CD4-positive, alpha-beta T cell treated with Interleukin-15 for 1 hour (primary cell): ENCODE measurements around the gene ADGRL3.
"Not testable (repeated sequence)": the region's sequence is repeated elsewhere in the genome, so short reads cannot be mapped to it uniquely, and the experiment has no call there.

ENCODE experiments used
- DNase-seq: peaks from one replicate; pipeline ENCODE4 v3.0.0-alpha.2; 2020

ADGRL3 gene

DNA sequence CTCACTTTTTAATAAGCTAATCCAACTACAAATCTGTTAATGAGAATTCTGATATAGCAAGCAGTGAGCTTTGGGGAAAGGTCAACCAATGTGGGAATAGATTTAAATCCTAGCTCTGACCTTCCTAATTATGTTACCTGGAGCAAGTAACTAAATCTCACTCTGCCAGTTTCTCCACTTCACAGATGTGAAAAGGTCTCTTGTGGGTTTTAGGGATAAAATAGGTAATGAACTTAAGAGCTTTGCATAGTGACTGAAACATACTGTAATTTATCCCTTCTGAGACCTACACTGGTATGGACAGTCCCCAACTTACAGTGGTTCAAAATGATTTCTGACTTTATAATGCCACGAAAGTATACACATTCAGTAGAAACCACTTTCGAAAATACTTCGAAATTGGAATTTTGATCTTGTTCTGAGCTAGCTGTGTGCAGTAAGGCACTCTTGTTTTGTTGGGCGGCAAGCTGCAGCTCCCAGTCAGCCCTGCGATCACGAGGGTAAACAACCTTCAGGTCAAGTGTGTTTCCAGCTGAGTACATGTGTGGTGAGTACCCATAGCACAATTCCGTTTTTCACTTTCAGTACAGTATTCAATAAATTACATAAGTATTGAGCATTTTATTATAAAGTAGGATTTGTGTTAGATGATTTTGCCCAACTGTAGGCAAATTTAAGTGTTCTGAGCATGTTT, 93.7 kb downstream of the ADGRL3 start:
- no peak for DNase-seq

DNA sequence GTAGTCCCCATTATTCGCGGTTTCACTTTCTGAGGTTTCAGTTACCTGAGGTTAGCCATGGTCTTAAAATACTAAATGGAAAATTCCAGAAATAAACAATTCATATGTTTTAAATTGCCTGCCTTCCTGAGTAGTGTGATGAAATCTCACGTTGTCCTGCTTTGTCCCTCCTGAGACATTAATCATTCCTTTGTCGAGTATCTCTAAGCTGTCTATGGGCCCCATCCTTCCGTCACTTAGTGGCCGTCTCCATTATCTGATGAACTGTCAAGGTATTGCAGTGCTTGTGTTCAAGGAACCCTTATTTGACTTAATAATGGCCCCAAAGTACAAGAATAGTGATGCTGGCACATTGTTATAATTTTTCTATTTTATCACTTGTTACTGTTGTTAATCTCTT, 94.8 kb downstream of the ADGRL3 start:
- no peak for DNase-seq

DNA sequence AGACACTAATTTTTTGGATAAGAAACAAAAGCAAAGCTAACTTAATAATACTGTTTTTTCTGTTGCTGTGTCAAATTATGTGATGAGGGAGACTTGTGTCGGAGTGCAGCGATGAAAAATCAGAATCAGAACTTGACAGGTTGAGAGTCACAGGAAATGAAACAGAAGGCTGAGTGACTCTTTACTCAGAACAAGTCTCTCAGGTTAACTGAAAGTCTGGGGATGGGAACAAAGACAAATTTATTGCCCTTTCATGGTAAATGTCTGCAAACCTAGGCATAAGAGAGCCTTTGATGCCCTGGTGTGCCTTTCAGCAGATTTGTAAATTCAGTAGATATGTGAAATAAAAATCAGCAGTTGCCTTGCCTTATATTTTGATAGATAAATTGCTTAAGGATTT, 96.0 kb downstream of the ADGRL3 start:
- no peak for DNase-seq

DNA sequence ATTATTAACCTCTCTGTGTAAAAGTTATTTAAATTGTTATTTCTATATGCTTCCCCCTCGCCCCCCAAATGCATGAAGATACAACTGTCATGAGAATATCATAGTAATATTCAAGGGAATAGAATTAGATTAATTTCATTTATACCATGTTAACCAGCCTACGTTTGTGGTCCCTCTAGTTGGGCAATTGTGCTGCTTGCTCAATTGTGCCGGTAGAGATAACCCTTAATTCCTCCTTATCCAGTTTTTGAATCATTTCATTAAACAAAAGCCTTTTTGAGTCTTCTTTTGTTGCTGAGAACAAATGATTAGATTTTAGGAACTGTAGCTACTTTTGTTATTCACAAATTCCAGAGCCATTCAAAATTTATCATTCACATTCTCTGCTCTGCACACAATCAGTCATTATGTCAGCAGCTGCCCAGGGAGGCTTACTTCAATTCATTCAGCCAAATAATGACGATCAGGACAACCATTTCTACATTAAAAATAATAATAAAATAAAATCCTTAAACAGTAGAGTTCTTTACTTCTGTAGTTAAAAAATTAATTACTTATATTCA, 98.1 kb downstream of the ADGRL3 start:
- no peak for DNase-seq

DNA sequence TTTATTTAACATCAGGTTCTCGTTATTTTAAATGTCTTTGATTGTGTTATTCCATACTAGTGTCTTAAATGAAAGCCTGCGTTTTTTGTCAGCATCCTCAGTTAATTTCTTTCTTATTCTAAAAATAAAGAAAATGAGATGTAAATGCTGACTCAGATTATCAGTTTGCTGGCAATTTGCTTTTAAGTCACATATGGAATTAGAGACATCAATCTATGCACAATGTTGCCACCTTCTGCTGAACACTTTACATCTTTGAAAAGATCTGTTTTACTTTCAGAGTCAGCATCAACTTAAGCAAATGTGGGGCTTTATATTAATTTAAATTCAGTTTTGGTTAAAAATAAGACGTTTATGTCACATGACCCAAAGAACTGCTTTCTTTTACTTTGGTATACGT, 99.2 kb downstream of the ADGRL3 start:
- no peak for DNase-seq

DNA sequence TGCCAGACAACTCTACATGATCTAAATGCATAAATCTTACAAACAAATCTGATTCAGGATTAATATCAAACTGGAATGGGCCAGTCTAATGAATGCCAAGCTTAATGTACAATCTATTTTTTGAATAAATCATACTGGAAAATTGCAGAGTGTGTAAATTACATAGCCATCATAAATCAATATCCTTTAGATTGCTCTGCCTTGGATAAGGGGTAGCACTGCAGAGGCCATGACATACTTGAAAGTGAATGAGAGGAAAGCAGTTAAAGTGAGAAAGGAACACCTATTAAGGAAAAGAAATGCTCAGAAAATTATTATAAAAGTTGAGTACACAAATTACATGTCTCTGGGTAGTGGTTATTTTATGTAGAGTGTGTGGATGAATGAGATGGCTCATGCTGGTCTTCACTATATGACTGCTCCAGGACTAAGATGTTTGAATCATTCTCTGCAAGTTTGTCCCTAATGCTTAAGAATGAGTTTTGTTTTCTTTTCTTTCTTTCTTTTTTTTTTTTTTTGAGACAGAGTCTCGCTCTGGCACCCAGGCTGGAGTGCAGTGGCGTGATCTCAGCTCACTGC, 100.2 kb downstream of the ADGRL3 start:
- DNase-seq: no peak

DNA sequence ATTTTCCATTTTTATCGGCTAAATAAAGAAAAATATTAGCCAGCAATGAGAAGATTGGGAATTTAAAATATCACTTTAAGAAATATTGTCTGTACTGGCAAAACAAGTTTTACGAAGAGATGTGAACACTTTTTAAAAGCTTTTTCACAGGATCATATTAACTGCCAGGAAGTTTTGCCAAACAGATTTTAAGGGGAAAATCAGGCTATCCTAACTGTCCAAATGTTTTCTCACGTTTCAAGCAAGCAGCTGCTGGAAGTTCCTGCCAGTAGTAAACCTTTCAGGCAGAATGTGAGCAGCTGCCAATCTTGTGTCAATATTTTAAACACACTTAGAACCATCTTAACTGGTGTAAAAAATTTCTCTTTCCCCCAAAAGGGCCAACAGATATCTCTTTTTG, 101.1 kb downstream of the ADGRL3 start:
- no peak for DNase-seq

DNA sequence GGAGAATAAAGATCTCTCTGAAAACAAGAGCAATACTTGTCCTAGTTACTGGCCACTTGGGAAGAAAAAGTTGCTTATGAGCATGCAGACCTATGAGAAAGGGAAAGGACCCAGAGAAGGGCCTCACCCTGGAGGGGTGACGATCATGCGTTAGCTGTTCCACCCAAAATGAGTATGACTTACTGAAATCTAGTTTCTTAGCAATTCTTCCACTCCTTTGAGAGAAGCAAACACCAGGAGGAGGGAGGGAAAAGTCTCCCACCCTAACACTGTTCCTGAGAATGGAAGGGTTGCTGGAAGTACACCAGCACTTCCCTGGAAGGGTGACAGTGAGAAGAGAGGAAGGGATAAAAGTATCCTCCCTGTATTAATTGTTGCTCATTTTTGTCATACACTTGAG, 107.9 kb downstream of the ADGRL3 start:
- DNase-seq: no peak

DNA sequence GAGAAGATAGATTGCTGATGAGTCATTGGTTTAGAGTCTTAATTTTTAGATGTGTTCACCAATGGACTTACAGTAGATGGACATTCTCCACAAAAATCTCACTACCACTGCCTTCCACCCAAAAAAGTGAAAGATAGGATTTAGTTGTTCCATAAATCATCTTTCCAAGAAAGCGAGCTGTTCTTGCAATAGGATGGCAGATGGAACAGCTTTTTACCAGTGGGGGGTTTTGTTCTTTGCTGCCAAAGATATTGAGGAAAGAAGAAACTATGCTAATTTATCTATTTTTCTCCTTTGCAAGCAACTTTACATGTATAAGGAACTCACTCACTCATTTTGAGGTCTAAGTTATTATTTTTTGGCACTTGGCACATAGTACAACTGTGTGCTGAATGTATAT, 109.5 kb downstream of the ADGRL3 start:
- DNase-seq: no peak

DNA sequence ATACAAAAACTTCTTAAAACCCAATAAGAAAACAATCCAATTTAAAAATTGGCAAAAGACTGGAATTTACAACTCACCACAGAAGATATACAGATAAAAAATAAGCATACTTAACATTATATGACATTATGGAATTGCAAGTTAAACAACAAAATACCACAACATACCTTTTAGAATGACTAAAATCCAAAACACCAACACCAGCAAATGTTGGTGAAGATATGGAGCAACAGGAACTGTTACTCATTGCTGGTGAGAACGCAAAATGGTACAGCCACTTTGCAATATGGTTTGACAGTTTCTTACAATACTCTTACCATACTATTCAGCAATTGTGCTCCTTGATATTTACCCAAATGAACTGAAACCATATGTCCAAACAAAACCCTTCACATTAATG, 112.4 kb downstream of the ADGRL3 start:
- DNase-seq: no peak

DNA sequence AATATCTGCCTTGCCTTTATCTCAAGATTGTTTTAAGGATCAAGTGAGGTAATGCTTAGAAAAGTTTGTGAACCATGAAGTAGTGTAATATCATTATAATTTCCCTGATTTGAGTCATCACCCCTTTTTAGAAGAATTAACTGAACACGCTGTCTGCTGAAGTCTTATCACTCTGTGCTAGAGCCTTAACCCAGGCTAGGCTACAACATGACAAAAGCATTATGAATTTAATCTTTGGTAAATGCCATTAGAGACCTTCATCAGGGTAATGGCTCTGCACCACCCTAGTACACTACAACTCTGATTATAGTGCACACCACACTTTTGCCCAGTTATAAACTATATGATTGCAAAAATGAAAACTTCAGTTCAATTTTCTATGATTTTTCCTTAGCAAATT, 118.3 kb downstream of the ADGRL3 start:
- no peak for DNase-seq

DNA sequence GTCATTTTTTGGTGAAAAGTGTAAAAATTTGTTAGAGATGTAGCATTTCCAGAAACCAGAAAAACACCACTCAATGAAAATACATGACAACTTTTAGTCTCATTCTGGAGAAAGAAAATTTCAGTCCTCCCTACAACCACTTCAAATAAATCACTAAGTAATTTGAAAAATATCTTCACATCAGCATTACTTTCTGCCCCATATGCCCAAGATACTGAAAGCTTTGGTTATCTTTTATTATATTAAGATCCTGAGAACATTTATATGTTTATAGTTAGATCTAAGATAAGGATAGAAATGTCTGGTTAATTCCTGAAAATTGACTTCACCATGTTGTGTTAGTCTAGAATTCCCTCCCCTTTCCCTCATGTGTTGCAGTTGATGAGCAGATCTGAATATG, 119.0 kb downstream of the ADGRL3 start:
- no peak for DNase-seq

DNA sequence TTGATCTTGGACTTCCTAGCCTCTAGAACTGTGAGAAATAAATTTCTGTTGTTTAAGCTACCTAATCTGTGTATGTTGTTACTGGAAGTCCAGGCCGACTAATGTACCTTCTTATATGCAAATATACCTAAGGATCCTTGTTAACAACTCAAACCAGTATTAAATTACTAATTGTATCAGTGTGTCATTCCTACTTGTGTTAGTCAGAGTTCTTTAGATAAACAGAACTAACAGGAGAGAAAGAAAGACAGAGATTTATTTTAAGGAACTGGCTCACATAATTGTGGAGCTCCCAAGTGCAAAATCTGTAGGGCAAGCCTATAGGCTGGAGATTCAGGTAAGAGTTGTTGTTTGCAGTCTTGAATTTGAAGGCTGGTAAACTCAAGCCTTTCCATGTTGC, 120.0 kb downstream of the ADGRL3 start:
- no peak for DNase-seq

DNA sequence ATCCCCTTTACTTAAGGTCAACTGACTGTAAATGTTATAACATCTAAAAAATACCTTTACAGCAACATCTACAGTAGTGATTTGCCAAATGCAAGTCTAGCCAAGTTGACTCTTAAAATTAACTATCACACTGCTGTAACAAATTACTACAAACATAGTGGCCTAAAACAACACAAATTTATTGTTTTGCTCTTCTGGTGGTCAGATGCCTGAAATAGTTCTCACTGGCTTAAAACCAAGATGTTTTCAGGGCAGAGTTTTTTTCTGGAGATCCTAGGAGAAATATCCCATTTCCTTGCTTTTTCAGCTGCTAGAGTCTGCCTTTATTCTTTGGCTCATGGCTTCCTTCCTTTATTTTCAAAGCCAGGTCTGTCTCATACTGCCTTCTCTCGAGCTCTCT, 120.5 kb downstream of the ADGRL3 start:
- DNase-seq: no peak

DNA sequence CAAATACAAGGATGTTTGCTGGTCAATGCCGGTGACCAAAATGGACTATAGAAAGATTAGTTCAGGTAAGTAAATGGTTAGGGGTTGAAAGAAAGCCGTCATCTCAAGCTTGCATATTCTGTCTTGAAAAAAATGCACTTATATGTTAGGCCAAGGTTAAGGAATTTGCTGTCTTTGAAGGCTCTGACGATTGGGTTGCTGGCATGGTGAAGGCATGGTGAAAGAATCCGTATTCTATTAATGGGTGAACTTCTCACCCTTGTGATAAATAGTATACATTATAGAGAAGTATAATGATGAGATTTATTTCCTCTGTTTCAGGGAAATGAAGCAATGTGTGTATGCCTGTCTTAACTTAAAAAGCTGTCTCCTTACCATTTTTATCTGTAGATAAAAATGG, 132.6 kb downstream of the ADGRL3 start:
- DNase-seq: no peak

DNA sequence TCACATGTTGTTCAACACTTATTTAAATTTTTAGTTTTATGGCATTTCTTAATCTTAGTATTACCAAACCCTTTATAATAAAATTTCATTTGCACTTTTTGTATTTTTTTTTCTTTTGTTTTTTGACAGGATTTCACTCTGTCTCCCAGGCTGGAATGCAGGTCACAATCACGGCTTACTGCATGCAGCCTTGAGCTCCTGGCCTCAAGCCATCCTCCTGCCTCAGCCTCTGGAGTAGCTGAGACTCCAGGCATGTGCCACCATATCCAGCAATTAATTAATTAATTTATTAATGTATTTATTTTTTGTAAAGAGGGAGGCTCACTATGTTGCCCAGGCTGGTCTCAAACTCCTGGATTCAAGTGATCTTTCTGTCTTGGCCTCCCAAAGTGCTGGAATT, 133.4 kb downstream of the ADGRL3 start:
- DNase-seq: no peak

DNA sequence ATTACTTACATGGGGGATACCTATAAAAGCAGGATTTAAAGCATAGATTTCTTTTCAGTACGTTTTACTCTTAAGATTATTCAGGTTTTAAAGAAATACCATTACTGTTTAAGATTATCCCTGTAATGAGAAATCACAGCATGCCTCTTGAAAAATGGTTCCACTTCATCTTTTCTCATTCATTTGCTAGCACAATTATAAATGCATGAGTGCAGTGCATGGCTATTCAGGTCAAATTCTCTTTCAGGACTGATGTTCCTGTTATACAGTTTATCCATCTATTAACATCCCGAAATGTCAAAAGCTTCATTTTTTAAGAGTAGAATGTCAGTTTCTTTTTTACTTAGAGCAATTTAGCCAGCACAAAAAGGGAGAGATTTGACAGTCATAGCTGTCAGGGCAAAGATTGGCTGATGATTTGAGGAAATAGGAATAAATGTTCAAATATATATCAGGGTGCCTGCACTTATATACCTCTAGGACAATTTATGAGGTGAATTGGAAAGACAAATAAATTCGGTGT, 135.2 kb downstream of the ADGRL3 start:
- no peak for DNase-seq

DNA sequence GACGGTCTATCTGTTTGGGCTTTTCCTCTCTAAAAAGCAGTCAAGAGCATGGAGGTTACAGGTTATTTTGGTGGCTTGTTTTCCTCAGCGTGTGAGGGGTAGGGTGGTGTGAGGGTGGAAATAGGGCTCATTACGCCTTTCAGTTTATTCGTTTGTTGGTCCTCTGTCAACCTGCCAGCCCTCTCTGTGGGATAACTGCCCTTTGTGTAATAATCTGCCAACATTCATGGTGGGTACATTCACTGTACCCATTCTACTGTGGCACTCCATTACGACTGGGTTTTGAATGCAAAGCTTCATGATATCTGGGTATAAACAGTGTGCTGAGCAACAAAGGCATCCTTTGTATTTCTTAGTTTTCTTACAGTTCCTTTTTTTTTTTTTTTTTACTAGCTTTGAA, 136.4 kb downstream of the ADGRL3 start:
- DNase-seq: no peak

DNA sequence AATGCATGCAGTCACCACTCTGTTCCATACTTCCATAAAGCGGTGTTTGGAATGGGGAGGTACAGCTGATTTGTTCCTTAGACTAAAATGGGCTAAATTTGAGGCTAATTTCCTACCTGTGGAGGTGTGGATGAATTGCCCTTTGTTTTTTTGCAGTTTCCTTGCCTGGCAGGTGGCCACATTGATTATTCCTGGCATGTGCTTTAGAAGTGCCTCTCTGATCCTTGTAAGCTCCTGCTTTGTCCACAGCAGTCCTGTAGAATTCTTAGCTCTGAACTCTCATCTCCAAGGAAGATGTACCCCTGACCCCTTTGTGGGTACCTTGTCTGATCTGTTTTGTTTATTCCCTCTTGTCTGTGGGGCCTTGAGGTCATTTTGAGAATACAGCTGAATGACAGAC, 136.8 kb downstream of the ADGRL3 start:
- no peak for DNase-seq

DNA sequence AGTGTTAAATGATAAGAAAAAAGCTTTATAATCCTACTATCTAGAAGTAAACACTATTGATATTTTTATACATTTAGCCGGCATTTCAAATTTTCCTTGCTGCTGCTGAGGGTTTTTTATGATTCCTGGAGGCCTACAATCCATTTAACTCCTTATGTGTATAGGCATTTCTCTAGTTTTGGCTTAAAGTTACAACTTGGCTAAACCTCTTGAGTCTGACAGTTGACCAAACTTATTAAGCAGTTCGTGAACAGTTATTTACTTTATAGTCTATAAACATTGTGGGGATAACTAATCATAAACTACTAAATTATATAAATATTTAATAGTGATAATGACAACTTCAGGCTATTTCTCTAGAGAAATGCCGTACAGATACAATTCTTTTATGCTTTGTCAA, 141.9 kb downstream of the ADGRL3 start:
- DNase-seq: no peak

DNA sequence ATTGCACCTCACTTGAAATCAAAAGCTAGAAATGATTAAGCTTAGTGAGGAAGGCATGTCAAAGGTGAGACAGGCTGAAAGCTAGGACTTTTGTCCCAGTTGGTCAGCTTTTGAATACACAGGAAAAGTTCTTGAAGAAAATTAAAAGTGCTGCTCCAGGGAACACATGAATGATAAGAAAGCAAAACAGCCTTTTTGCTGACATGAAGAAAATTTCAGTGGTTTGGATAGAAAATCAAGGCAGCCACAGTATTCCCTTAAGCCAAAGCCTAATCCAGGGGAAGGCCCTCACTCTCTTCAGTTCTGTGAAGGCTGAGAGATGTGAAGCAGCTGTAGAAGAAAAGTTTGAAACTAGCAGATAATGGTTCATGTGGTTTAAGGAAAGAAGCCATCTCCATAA, 150.8 kb downstream of the ADGRL3 start:
- DNase-seq: no peak

DNA sequence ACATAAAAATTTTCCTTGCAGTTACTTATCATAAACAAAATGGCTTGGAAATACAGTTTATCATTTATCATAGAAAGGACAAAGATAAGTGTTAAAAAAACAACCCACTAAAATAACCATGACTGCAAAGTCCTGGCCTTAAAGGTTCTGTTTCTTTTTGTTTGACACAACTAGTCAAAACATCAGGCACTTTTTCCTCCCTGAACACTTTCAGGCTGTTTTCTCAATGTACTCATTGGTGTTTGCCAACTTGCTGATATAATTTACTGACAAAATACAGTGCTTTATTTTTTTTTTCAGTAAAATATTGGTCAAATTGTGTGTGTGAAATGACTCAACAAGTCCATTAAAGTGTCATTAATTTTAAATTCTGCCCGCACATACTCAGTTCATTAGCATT, 156.6 kb downstream of the ADGRL3 start:
- no peak for DNase-seq

DNA sequence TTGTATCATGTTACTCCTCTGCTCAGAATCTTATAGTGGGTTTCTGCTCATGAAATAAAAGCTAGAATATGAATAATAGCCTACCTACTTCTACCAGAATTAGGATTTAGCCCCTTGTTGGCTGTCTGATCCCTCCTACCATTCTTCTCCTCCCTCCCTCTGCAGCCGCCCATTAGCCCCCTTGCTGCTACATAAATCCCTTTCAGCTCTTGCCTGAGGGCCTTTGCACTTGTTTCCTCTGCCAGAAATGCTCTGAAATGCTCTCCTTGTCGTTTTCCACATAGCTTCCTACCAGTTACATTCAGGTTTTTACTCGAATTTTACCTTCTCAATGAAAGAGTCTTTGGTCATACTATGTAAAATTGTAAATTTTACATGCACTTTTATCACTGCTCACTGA, 159.2 kb downstream of the ADGRL3 start:
- DNase-seq: no peak

DNA sequence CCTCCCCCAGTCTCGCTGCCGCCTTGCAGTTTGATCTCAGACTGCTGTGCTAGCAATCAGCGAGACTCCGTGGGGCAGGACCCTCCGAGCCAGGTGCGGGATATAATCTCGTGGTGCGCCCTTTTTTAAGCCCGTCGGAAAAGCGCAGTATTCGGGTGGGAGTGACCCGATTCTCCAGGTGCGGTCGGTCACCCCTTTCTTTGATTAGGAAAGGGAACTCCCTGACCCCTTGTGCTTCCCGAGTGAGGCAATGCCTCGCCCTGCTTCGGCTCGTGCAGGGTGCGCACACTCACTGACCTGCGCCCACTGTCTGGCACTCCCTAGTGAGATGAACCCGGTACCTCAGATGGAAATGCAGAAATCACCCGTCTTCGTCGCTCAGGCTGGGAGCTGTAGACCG, 172.7 kb downstream of the ADGRL3 start:
- DNase-seq: not testable (repeated sequence)
